Stimulated activated CD4-positive, alpha-beta T cell treated with anti-CD3 and anti-CD28 coated beads, Interleukin-1b, Interleukin-23, amount 100 ng/mL, for 48 hours (primary cell): ENCODE data around the gene L3MBTL1.
"Not testable (repeated sequence)": the region's sequence is repeated elsewhere in the genome, so short reads cannot be mapped to it uniquely, and the experiment has no call there.

ENCODE experiments used
- DNase-seq: peaks from one replicate; pipeline ENCODE4 v3.0.0-alpha.2; 2020

Gene L3MBTL1

DNA sequence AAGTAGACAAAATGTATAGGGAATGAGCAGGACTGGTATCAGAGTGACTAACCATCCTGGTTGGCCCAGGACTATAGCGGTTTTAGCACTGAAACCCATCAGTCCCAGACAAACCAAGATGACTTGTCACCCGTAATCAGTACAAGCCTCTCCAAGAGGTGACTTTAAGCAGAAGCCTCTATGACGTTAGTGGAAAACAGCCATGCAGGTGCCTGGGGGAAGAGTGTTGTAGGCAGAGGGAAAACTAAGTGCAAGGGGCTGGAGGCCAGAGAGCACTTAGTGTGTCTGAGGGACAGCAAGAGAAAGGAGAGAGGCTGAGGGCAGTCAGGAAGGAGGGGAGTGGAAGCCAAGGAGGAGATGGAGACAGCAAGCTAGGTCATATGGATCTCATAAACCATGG lies 53.5 kb downstream of the L3MBTL1 start:
- no peak for DNase-seq

DNA sequence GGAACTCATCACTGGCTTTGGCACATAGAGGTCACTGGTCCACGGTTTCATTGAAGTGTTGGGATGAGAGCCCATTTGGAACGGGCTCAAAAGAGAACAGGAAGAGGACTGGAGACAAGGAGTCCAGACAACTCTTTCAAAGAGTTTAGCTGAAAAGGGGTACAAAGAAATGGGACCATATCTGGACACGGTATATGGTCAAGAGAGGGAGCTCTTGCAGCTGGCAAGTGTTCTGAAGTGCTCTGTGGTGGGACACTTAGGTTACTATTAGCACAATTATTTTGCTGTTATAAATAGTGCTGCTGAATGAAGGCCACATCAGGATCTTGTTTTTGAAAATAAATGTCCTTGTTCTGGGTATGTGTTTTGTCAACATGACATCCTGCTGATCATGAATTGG lies 55.9 kb downstream of the L3MBTL1 start:
- no peak for DNase-seq

GRCh38 chr20:43563991-43564390 lies 56.5 kb downstream of the L3MBTL1 start:
- no peak for DNase-seq

- no peak for DNase-seq
Measured at GRCh38 chr20:43564455-43564854, 57.0 kb downstream of the L3MBTL1 start.

- DNase-seq, result no peak
Measured at GRCh38 chr20:43564993-43565757, 57.7 kb downstream of the L3MBTL1 start.

DNA sequence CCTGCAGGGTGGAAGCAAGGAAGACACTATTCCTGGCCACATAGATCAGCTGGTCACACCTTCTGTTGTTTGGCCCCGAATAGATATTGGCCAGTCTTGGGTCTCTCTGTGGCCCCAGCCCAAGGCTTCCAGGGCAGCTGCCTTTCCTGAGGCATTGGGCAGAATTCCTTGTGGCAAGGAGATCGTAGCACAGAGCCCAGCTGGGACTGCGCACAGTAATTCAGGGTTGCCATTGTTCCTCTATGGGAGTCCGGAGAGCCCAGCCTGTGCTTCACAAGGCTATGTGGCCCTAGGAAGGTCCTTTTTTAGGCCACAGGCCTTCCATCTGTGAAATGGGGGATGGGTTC lies 58.2 kb downstream of the L3MBTL1 start:
- no peak for DNase-seq

DNA sequence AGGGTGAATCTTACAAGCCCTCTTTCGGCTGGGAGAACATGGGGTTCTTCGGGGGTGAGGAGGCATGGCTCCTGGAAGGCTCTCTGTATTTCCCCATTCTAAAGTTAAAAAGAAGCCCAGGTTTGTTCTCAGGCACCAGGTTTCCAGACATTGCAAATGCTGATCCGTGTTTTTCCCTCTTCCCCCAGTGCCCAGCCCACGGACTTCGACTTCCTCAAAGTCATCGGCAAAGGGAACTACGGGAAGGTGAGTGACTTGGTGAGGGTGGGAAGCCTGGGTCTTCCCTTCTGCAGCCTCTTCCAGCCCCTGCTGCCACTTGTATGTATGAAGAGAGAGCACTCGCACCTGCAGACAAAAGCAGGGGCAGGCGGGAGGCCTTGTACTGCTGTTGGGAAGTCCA lies 60.0 kb downstream of the L3MBTL1 start:
- no peak for DNase-seq

DNA sequence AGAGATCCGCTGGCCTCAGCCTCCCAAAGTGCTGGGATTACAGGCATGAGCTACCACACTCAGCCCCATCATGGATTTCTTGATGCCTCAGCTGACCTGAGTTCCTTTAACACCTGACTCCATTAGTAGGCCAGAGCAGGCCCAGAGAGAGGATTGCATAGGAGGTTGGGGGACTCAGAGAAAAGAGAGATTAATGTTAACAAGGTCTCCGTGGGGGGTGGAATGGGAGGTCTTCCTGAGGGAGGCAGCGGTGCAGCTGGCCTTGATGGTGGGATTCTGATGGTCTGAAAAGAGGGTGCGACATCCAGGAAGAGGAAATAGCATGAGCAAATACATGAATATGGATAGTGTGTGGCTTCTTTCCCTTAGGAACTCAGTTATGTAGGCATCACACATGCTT lies 61.2 kb downstream of the L3MBTL1 start:
- no peak for DNase-seq

- no peak for DNase-seq
Measured at GRCh38 chr20:43569282-43569681, 61.8 kb downstream of the L3MBTL1 start.

DNA sequence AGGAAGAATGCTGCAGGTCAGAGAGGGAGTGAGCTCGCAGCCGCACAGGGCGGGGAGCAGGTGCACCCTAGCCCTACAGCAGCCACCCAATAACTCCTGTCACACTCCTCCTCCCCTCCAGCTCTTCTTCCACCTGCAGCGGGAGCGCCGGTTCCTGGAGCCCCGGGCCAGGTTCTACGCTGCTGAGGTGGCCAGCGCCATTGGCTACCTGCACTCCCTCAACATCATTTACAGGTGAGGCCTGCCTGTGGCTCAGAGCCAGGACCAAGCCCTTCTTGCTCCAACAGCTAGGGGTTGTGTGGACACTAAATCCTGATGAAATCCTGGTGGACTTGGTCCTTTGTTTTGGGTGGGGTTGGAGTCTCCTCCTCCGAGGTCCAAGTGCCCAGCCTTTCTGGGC lies 63.0 kb downstream of the L3MBTL1 start:
- DNase-seq, result no peak

- no peak for DNase-seq
Measured at GRCh38 chr20:43571310-43571709, 63.8 kb downstream of the L3MBTL1 start.

- DNase-seq, result no peak
Measured at GRCh38 chr20:43571771-43572170, 64.3 kb downstream of the L3MBTL1 start.

DNA sequence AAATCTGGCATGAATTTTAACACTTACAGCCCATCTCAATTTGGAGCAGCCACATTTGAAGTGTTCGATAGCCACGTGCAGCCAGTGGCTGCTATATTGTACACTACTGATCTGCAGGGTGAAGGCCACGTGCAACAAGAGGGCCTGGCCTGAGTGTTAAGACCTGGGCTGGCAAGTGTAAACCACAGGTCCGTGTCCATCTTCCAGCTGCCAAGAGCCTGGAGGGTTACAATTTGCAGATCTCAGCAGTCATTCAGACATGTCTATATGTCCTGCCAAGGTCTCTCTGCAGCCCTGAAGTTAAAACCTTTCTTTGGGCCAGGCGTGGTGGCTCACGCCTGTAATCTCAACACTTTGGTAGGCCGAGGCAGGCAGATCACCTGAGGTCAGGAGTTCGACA lies 65.4 kb downstream of the L3MBTL1 start:
- DNase-seq, result no peak

DNA sequence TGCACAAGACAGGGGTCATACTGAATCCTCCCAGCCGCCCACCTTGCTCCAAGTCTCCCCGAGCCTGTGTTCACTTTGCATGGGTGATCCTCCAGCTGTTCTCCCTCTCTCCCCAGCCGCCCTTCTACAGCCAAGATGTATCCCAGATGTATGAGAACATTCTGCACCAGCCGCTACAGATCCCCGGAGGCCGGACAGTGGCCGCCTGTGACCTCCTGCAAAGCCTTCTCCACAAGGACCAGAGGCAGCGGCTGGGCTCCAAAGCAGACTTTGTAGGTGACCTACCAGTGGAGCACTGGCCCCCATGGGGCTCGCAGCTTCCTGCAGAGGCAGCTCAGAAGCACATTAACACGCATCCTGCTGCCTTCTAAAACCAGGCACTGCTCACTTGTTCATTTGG lies 68.6 kb downstream of the L3MBTL1 start:
- DNase-seq, result no peak

DNA sequence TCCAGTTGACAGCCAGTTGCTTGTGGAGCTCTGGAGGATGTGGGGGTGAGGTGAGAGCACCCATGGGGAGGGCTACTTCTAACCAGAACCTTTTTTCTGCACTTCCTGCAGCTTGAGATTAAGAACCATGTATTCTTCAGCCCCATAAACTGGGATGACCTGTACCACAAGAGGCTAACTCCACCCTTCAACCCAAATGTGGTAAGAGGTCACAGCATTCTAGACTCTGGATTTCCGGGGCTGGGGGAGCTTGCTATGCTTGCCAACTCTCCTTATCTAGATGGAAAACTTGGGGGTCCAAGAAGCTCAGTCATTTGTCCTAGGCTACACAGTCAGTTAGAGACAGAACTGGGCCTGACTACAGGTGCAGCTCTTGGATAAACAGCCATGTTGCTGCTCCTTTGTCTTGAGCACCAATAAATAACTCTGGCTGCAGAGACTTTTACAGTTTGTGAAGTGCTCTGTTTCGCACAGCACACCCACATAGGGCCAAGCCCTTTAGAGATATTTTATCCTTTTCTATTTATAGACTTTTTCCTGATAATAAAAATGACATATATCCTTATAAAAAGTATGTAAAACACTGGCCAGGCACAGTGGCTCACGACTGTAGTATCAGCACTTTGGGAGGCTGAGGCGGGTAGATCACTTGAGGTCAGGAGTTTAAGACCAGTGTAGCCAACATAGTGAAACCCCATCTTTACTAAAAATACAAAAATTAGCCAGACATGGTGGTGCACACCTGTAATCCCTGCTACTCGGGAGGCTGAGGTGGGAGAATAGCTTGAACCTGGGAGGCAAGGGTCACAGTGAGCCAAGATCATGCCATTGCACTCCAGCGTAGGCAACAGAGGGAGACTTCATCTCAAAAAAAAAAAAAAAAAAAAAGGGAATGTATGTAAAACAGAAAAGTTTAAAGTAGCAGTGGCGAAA lies 72.6 kb downstream of the L3MBTL1 start:
- DNase-seq, result no peak

DNA sequence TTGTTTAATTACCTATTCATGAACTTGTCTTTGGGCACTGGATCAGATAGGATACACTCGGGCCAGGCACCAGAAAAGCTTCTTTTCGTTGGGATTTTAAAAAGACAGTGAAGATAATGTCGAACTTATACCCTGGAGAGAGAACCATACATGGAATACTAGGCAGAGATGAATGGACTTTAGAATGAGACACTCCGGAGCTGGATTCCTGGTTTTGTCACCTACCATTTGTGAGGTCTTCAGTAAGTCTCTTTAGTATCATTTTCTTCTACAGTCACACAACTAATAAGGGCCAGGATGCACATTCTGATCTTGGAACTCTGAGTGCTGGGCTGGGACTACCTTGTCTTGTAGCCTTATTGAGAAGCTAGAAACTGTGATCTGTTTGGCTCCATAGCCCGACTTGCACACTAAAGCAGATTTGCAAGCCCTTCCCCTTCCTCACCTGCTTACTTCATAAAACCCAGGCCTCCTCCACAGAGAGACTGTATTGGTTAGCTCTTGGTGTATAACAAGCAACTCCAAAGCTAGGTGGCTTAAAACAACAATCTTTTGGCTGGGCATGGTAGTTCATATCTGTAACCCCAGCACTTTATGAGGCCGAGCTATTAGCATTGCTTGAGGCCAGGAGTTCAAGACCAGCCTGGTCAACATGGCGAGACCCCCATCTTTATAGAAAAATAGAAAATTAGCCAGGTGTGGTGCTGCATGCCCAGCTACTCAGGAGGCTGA lies 75.8 kb downstream of the L3MBTL1 start:
- no peak for DNase-seq

DNA sequence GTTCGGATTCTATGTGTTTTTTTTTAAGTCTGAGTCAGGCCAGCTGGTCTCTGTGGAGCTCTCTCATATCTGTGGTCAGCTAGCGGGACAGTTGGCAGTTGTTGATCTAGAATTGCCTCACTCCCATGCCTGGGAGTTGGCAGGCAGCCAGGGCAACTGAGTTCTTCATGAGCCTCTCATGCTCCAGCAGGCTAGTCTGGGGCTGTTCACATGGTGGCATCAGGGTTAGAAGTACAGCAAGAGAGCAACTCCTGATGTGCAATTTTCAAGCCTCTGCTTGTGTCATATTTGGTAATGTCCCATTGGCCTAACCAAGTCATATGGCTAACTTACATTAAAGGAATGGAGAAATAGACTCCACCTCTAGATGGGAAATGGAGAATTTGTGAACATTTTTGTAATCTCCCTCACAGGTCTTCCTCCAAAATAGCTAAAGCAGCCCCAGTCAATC lies 76.5 kb downstream of the L3MBTL1 start:
- DNase-seq, result no peak

DNA sequence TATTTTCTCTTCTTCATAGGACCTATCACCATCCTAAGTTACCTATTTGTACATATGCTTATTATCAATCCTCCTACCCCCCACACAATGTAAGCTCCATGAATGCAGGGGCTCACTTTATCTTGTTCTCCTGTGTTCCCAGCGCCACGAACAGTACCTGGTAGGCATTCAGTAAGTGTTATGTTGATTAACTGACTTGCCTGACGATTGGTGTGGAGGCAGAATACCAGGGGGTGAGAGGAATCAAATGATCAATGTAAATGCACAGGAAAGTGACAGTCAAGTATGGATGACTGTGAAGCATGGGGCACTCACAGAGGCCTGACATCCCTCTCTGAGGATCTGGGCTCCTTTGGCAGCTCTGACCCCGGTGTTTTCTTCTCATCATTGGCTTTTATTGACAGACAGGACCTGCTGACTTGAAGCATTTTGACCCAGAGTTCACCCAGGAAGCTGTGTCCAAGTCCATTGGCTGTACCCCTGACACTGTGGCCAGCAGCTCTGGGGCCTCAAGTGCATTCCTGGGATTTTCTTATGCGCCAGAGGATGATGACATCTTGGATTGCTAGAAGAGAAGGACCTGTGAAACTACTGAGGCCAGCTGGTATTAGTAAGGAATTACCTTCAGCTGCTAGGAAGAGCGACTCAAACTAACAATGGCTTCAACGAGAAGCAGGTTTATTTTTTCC lies 77.1 kb downstream of the L3MBTL1 start:
- no peak for DNase-seq

DNA sequence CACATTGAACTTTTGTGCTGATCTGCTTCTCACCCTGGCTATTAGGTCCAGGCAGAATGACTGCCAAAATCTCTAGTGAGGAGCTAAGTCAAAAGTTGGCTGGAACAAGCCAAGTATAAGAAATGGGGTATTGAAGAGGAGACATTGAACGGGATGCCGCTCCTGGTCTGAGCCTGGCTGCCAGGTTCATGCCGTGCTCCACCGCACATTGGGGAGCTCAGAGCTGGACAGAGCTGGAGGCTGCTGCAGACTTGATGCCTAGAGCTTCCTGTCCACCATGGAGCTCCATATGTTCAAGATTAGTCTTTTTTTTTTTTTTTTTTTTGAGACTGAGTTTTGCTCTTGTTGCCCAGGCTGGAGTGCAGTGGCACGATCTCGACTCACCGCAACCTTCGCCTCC lies 79.1 kb downstream of the L3MBTL1 start:
- no peak for DNase-seq

DNA sequence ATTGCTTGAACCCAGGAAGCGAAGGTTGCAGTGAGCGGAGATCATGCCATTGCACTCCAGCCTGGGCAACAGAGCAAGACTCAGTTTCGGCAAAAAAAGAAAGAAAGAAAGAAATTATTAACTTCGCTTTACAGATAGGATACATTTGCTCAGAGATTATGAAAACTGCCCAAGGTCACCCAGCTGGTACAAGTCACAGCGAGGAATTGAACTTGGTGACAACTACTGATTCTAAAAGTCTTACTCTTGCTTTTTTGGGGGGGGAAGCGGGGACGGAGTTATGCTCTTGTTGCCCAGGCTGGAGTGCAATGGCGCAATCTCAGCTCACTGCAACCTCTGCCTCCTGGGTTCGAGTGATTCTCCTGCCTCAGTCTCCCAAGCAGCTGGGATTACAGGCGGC lies 81.0 kb downstream of the L3MBTL1 start:
- DNase-seq, result not testable (repeated sequence)

DNA sequence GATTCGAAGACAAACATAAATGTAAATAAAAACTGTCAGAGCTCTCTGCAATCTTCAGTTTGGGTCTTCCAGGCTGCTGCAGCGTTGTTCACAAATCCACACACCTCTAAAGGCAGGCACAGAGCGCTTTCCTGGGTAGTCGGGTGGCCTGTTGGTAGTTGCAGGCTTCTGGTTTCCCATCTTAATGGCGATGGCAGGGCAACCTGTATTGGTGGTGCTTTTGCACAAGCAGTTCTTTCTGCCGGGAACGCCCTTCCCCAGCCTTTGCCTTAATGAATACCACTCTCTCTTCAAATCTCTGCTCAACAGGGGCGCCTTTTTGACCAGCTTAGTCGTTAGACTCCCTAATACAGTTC lies 82.5 kb downstream of the L3MBTL1 start:
- peak; percentile 7 for DNase-seq

- peak; percentile 89 for DNase-seq
Measured at GRCh38 chr20:43590392-43591303, 83.2 kb downstream of the L3MBTL1 start, which contains the start of gene IFT52. Gene IFT52 (plus strand): TSS chr20:43590937. CDS start chr20:43594699, 3,762 bp downstream.
